Measurements from ENCODE around the gene PRR14. TPM values are rescaled to one million over a fixed set of nuclear protein-coding genes. Genes with fewer than 3 reads are reported as not detected.

The PRR14 gene
- total and polyA plus RNA-seq, 2 of the 8 experiments (the other 6 are each of a cell fraction or from before 2014, with no cell fraction given), result 3.6 to 16.1 TPM

- TF ChIP-seq, protein P1, sequence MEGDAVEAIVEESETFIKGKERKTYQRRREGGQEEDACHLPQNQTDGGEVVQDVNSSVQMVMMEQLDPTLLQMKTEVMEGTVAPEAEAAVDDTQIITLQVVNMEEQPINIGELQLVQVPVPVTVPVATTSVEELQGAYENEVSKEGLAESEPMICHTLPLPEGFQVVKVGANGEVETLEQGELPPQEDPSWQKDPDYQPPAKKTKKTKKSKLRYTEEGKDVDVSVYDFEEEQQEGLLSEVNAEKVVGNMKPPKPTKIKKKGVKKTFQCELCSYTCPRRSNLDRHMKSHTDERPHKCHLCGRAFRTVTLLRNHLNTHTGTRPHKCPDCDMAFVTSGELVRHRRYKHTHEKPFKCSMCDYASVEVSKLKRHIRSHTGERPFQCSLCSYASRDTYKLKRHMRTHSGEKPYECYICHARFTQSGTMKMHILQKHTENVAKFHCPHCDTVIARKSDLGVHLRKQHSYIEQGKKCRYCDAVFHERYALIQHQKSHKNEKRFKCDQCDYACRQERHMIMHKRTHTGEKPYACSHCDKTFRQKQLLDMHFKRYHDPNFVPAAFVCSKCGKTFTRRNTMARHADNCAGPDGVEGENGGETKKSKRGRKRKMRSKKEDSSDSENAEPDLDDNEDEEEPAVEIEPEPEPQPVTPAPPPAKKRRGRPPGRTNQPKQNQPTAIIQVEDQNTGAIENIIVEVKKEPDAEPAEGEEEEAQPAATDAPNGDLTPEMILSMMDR (IDR thresholded peaks at IDR 0.05; ENCODE audit: control extremely low read depth in 1 of 3, insufficient read depth in 1 of 3, low read depth in 1 of 3, low read length in 3 of 3), result no peak
- no peak for TF ChIP-seq SP2 (IDR thresholded peaks at IDR 0.05; ENCODE audit: low read length)
- no peak; a peak in 1 of 3 replicates for TF ChIP-seq POLR2A (IDR thresholded peaks at IDR 0.05; ENCODE audit: control extremely low read depth in 1 of 2, low read depth in 2 of 2, low read length in 2 of 2)
- peak; percentile 38; the same call in 1 of the 2 replicates for TF ChIP-seq E2F6 (IDR thresholded peaks at IDR 0.05)
- no peak for TF ChIP-seq SUZ12 (IDR thresholded peaks at IDR 0.05; ENCODE audit: low read length)
- TF ChIP-seq SRF (IDR thresholded peaks at IDR 0.05; ENCODE audit: low read depth, low read length), result peak; percentile 81
- TF ChIP-seq EGR1 (IDR thresholded peaks at IDR 0.05; ENCODE audit: borderline replicate concordance, low read depth, low read length), result no peak
- no peak for TF ChIP-seq GABPA (IDR thresholded peaks at IDR 0.05; ENCODE audit: borderline replicate concordance, insufficient read depth, low read length)
- TF ChIP-seq SAP30 (IDR thresholded peaks at IDR 0.05; ENCODE audit: insufficient read depth, insufficient replicate concordance, low read length), result peak; percentile 51
- TF ChIP-seq PHF8 (conservative IDR thresholded peaks at IDR 0.05; ENCODE audit: low read depth, low read length), result 0 out of 2 replicates have a peak, but pooled peaks have one; percentile 6
Measured at GRCh38 chr16:30650369-30651123, at the start of gene PRR14 (continued).

Measured in H1 (cell line).